Activated T-helper 1 cell treated with Interleukin-2 at 50 U/mL for 16 hours (primary cell): ENCODE data around the gene WDR86.
A peak's percentile ranks its signal among the peaks of the same experiment; 100 is the strongest.

Experiments used
- DNase-seq: peaks from one replicate; pipeline ENCODE4 v3.0.0-alpha.2; 2020; ENCODE audit warnings: low read depth

WDR86 gene

DNA sequence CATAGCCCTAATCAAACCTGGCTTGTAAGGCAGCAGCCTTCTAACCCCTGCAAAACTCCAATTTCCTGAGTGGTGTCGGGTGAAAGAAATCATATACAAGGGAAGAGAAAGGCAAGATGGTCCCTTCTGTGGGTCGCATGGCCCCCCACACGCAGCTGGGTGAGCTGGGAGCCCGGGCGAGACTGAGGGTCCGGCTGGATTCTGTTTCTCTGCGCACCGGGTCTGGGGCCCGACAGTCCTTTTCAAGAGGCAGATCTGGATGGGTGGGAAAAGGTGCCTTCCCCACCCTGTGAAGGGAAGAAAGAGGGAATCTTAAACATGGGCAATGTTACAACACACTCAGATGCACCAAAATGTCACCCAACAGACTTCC, 18.5 kb downstream of the WDR86 start:
- DNase-seq: no peak

DNA sequence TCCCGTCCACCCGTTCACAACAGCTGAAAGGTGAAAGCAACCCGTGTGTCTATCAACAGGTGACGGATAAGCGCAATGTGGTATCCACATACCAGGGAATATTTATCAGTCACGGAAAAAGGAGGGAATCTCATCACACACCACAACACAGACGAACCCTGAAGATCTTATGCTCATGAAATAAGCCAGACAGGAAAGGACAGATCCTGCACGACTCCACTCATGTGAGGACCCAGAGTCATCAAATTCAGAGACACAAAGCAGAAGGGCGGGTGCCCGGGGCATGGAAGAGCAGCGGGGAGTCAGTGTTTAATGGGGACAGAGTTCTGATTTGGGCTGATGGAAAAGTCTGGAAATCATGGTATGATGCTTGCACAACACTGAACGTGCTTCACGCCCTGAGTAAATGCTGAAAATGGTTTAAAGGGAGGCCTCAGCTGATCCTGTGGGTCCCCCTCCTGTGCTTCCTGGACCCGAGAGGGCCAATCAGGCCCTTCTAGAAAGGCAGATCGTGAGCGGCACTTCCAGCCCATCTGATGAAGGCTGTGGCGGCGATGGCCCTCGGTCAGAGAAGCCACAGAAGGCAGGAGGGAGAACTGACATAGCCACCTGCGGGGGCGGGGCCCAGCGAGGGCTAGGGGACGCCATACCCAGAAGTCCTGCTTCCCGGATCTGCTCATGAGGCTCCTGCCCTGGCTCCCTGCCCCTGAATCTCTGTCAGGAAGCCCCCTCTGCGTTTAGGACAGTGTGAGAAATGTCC, 19.1 kb downstream of the WDR86 start:
- DNase-seq: no peak

DNA sequence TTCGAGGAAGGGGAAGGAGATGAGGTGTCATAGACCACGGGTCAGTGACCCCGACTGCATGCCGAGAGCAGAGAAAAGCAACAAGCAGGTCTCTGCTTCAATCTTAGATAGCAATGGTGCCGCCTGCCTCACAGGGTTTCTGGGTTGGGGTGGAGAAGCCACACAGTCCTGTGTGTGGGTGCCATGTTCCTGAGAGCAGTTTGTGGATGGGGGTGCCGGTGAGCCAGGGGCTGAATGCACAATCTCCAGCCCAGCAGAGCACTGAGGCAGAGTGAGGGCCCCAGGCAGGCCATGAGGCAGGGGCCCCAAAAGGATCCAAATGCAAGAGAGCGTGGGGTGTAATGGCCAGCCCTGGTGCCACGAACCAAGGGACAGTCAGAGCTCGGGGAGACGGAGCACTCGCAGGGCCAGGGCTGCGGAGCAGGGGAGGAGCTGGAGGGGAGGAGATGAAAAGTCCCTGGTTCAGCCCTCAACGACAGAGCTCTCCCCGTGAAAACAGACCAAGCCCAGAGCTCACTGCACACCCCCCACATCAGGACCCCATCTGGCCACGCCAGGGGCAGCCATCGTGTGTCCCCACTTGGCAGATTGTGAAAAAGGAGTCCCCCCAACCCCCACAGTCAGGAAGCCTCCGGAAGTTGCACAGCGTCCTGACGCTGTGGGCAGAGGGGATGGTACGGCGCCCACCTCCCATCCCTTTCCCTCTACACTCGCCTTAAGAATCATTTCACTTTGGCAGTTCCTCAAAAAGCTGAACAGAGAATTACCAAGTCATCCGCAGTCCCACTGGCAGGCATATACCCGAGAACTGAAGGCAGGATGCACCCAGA, 19.9 kb downstream of the WDR86 start:
- DNase-seq: no peak

DNA sequence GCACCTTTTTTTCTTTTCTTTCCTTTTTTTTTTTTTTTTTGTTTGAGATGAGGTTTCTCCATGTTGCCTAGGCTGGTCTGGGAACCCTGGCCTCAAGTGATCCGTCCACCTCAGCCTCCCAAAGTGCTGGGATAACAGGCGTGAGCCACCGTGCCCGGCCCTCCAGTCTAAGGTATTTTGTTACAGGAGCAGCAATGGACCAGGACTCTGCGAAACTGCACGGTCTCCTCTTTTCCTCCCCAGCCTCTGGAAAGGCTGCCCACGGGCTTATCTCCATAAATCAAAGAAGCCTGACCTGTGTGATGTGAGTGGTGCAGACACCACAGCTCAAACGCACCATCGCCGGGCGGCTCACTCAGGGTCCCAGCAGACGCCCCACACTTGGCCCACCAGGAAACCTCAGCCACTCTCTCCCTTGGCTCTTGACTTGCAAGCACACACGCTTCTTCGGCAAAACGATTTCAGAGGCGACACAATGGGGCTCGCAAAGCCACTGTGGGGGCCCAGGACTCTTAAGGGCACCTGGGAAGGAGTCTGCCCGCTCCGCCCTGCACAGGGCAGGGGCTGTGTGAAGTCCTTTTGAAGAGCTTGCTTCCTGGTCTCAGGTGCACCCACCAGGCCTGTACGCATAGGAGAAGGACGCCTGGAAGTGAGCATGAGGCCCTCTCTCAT, 20.6 kb downstream of the WDR86 start:
- no peak for DNase-seq

DNA sequence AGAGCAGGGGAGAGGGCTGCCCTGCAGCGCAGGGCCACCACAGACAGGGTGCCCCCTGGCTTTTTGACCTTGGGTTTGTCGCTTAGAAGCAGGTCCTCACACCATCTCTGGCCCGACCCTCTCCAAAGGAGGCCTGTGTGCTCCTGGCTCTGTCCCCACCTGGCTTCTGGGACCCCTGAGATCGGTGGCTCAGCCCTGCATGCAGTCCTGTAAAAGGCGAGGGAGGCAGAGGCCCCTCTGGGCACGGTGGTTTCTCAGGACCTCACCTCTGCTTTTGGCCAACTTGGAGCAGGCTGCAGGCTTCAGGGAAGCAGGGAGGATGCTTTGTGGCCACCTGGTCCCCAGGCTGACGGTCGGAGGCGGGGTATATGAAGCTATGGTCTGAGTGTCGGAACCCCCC, 21.4 kb downstream of the WDR86 start:
- no peak for DNase-seq

DNA sequence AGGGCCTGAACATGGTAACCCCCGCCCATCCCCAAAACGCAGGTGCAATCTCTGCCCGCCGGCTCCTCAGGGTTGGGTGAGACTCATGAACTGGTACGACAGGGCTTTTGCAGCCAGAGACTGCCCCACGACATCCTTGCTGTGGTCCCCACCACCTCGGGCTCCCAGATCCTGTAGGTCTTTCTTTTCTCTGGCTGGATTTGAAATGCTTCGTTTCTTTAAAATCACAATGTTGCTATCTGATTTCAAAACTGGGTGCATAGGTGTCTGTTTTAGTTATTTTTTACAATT, 21.9 kb downstream of the WDR86 start:
- no peak for DNase-seq

DNA sequence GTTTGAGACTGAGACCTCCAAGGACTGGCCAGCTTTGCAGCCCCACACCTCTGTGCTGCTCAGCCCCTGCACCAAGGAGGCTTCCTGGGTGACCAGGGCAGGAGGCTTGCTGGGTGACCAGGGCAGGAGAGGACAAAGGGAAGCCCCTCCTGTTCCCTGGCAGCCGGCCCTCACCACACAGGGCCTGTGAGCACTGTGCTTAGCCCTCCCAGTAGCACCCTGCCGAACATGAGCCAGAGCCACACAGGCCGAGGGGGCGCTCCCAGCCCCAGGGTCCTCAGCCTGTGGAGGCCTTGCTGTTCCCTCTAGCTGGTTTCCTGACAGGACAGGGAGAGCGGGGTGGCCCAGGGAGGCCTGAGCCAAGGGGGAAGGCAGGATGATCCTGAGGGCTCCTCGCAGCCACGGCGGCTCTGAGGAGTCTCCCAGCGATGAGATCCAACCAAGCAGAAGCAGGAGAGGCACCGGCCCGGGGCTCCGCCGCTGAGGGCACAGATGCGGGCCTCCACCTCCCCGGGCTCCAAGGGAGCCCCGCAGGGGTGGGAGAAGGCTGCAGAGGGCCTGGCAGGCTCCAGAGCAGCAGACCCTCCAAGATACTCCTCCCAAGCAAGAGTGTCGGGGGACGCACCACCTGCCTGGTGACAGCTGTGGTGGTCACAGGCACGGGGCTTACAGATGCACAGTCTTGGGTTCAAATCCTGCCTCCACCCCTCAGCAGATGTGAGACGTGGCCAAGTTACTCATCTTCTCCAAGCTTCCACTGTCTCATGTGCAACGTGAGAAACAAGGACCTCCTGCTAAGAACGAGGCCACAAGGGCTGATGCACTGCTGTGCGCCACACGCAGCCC, 22.5 kb downstream of the WDR86 start:
- DNase-seq: no peak

DNA sequence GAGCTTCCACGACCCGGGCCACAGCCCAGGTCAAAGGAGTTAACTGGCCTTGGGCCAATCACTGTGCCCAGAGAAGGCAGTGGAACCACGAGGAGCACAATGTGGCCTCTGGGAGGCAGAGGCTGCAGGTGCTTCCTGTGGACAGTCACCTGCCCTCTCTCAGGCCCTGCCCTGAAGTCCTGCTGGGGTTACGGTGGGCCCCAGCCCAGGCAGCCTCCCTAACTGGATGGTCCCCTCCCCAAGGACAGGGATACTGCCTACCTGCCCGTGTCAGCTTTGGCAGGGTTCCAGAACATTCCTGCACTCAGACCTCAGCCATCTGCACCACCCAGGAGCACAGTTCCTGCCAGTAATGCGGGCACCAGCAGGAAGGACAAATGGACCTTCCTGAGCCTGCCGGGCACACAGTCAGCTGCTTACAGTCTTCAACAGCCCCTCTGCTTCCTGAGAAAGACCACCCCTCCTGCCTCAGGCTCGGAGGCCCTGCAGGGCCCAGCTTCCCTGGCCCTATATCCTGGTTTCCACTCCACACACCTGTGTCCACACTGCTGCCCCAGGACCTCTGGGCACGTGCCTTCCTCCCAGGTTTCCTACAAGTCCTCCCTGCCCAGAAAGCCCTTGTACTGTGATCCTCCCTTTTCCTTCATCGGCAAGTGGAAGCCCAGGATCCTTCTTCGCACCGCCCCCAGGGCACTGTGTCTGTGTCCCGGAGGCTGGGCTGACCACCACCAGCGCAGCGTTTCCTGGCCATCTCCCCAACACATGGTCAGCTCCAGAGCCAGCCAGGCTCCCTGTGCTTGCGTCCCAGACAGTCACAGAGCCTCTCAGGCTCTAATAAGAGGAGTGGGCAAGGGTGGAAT, 23.3 kb downstream of the WDR86 start:
- DNase-seq: no peak

DNA sequence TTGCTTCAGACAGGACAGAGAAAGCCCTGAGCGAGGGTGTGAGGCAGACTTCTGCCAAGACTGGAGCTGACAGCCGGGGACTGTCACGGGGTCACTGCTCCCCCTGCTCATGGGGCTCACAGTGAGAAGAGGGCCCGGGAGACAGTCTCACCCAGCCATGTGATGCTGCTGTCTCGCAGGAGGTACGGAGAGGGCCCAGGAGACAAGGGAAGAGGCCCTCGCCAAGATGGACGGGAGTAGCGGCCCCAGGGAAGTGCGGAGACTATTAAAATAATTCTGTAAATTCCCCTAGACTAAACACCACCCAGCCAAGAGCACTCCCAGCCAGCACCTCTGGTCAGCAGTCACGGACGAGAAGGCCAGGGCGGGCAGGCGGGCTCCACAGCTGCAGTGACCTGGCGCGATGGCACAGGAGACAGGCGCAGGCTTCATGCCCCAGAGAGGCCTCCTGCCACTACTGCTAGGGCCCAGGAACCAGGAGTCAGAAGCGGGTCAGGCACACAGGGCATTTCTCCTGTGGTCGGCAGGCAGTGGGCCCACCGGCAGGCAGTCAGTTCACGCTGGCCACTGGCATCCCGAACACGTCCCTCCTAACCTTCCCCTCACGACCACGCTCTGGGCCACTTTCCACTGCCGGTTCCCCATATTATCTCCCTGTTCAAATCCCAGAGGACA, 24.1 kb downstream of the WDR86 start:
- no peak for DNase-seq

DNA sequence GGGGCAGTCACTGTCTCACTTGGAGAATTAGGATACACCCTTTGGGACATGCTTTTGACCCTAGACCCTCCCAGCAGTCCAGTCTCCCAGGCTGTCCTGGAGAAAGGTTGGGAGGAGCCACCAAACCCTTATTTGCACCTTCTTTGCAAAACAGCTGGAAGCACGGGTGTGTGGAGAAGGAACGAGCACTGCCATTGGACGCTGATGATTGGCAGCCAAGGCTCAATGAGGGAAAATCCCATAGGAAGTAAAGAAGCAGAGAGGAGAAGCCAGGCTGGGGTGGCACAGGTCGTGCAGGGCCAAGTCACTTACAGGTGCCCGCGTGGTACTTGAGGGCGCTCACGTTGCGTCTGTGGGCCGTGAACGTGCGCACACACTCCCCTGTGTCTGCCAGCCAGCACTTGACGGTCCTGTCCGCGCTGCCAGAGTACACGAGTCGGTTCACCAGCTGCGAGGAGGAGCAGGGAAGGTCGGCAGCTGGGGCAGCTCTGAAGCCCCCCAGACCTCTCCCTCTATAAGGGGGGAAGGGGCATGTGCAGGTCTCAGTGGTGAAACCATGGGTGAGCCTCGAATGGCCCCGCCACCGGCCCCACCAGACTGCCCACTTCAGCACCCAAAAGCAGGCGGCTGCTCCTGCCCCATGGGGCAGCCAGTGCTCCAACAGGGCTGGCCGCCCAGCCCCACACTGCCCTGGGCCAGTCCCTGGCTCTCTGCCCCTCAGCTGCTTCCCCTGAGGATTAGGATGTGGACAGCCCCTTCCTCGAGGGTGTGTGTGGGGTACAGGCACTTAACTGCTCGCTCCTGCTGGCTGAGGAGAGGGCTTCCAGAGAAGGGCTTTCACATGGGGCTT, 24.8 kb downstream of the WDR86 start:
- no peak for DNase-seq

DNA sequence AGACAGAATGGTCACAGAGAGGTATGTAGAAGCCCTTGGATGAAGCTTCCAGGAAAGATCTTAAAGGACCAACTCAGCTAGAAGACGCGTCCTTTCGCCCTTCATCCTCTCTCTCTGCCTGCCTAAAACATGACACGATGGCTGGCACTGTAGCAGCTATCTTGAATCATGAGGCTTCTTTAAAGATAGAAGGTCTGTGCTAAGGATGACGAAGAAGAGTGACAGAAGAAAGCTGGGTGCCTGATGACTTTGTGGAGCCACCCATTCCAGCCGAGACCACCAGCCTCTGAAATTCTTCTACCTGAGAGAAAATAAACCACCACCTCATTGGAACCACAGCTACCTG, 25.5 kb downstream of the WDR86 start:
- DNase-seq: no peak

DNA sequence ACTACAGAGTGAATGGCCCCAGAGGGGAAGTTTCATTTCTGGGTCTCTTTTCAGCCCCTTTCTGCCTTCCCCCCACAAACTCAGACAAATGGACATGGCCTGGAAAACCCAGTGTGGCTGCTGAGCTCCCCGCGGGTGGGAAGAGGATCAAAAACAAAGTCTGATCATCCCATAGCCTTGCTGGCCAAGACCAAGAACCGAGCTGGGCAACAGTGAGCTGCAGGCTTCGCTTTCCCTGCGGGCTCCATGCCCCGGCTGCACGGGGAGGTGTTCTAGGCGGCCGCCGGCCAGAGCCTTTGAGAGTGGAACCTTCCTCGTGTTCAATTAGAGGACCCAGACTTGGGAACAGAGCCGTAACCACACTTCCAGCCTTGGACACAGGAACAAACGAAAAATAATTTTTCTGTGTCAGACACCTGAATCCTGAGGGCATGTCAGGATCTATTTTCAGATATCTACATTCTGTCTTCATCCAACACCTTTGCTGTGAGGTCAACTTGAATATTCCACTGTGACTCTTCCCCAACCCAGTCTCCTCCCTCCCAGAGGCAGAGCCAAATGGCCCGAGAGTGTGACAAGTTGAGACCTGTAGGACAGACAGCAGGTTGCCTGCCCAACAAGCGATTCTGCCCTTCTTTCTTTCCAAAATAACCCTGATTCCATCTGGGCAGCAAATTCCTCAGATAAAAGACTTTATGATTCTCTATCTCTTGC, 26.0 kb downstream of the WDR86 start:
- no peak for DNase-seq

DNA sequence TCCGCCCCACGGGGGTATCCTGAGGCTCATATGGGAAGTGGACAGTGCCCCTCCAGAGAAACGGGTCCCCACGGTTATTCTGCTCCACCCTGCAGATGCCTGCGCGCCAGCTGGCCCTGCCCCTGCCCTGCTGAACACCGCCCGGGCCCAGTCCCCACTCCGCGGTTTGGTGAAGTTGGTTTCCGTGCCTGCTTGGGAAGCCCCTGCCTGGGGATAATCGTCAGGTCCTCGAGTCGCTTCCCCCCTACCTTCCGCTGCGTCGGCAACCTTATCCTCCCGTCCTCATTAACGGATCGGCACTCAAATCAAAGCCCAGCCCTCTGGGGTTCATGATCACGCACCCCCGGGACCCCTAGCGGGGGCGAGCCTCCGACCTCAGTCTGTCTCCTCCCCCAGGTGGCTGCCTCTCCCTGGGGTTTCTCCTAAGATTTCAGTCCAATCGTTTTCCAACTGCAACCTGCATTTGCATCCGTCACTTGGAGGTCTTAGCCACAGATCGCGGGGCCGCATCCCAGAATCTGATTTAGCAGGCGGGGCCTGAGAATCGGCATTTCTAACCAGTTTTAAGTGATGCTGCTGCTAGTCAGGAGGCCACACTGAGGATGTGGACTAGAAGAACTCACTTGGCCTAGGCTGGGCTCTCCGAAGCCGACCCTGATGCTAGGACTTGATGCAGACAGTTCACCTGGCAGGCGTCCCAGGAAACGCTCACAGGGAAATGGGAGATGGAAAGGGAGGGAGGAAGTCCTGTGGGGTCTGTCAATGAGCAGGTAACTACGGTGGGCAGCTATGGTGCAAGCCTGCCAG, 27.6 kb downstream of the WDR86 start:
- no peak for DNase-seq

DNA sequence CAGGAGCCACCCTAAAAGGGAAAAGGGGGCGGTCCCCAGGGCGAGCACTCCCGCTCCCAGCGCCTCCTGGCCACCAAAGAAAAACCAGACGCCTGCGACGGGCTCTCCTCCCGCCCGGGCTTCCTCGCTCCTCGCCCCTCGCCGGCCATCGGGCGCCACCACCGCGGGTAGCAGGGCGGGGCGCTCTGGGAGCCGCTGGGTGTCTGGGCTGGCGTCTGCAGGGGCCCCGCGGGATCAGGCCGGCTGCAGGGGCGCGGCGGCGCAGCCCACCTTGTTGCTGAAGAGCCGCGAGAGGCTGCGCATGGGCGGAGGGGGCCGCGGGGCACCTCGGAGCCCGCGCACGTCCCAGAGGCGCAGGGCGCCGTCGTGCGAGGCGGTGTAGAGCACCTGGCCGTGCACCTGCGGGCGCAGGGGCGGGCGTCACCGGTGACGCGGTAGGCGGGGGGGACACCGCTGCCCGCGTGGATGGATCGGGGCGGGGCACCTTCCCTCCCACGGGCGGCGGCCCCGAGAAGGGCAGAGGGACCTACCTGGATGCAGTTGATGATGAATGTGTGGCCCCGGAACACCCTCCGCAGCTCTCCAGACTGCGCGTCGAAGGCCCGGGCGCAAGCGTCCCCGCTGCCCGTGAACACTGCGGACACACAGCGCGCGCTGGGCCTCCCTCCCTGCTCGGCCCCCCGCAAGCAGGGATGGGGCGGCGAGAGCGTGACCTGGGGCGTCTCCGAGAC, 28.3 kb downstream of the WDR86 start:
- peak; percentile 41 for DNase-seq

DNA sequence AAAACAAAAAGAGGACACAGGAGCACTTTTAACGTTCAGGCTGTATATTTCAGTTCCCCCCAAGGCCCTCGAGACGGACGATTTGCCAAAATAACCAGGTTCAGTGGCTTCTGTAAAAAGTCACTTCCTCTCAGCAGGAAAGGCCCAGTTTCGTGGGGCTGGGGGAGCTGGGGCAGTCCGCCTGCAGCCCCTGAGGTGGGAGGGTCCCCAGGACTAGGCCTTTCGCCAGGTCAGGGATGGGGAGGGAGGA, 28.8 kb downstream of the WDR86 start:
- no peak for DNase-seq

DNA sequence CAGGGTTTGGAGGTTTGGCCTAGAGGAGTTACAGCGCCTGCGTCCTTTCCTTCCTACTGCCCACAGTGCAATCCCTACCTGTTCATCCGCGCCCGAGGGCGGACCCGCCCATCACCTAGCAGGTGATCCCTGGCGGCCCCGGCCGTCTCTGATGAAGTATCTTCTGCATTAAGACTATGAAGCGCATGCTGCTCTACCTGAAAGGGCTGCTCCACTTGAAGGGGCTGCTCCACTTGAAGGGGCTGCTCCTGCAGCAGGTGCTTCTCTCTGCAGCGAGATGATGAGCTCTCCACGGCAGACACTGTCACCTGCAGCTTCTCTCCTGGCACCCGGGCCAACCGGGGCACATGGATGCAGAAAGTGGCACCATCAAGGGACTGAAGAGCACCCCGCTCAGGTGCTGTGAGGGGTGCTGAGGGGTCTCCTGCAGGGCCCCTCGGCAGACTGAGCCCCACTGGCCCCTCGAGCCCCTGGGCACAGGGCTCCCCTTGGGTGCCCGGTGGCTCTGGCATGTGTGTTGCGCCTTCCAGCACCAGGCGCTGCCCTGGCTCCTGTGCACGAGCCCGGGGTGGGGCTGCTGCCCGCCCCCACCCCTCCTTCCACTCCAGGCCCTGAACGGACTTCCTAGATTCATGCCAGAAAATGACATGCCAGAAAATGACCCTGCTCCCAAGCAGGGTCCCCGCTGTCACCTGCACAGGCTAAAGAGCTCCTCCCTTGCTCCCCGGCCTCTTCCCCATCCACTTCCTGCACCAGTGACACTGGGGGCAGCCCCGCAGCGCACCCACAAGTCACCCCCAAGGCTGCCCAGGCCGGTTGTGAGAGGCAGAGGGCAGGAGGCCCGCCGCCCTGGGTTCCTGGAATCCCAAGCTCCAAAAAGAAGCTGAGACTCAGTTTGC, 29.4 kb downstream of the WDR86 start:
- no peak for DNase-seq
